ENCODE results near the gene POLR3B. TPM values are rescaled to one million over a fixed set of nuclear protein-coding genes. Genes with fewer than 3 reads are reported as not detected.

The POLR3B gene
- polyA plus RNA-seq, 1 donor (not counting 4 experiments of a cell fraction or from before 2014, with no cell fraction given) = 13.9 TPM

GRCh38 chr12:106360400-106360994 is 2.9 kb downstream of the POLR3B start:
- dilution Hi-C loops (cut with MboI; ENCODE audit: extremely low pct_ligation_motif_present, low sequenced_read_pairs) = no loop called here
- FAIRE-seq (no peak), DNase-seq (ENCODE audit: low read depth, low spot score) (no peak)
- H3K4me1 ChIP-seq (ENCODE audit: control insufficient read depth, extremely low read depth, insufficient read depth, low read length) = peaks cover 9% of the 10 kb centered on the region
- H3K9me1 ChIP-seq (ENCODE audit: control insufficient read depth, extremely low read depth, insufficient read depth, low read length) = no peaks in the 10 kb centered on the region
- no peak overlapping the region for H3K9ac ChIP-seq (ENCODE audit: control insufficient read depth, extremely low read depth, insufficient read depth, low read length)
- no peak overlapping the region for H3K4me2 ChIP-seq (ENCODE audit: control insufficient read depth, extremely low read depth, insufficient read depth, low read depth, low read length)
- H3K27me3 ChIP-seq (ENCODE audit: control insufficient read depth, extremely low read depth, insufficient read depth, low read length) = no peaks in the 10 kb centered on the region
- H3K79me2 ChIP-seq (ENCODE audit: control insufficient read depth, insufficient read depth, low read length) = peaks cover 47% of the 10 kb centered on the region
- H3K4me3 ChIP-seq (ENCODE audit: control insufficient read depth in 2 of 3, extremely low read depth in 1 of 3, insufficient read depth in 2 of 3, low read depth in 1 of 3, low read length in 3 of 3) = no peak overlapping the region
- TF ChIP-seq EZH2 (IDR thresholded peaks at IDR 0.05; ENCODE audit: low read length) (no peak), CTCF (optimal IDR thresholded peaks at IDR 0.05 in 1 of 3, IDR thresholded peaks at IDR 0.05 in 1 of 3, conservative IDR thresholded peaks at IDR 0.05 in 1 of 3; ENCODE audit: extremely low read depth in 1 of 3, insufficient read depth in 2 of 3, low read length in 3 of 3) (no peak)
- H4K20me1 ChIP-seq (ENCODE audit: control insufficient read depth, extremely low read depth, insufficient read depth, low read length) = no peaks in the 10 kb centered on the region
- H3K36me3 ChIP-seq (ENCODE audit: control insufficient read depth in 2 of 2, extremely low read depth in 1 of 2, insufficient read depth in 2 of 2, low read length in 2 of 2) = no peaks in the 10 kb centered on the region
- no peaks in the 10 kb centered on the region for H3K9me3 ChIP-seq (ENCODE audit: control insufficient read depth, low read depth, low read length)
- no peak overlapping the region for H2AFZ ChIP-seq (ENCODE audit: control insufficient read depth, low read length)
- no peak overlapping the region for H3K27ac ChIP-seq (ENCODE audit: control insufficient read depth, insufficient read depth, low read length)

GRCh38 chr12:106362971-106363370 is 5.4 kb downstream of the POLR3B start:
- H4K20me1 ChIP-seq (ENCODE audit: control insufficient read depth, extremely low read depth, insufficient read depth, low read length) = no peaks in the 10 kb centered on the region
- DNase-seq (ENCODE audit: low read depth, low spot score) (no peak), FAIRE-seq (no peak)
- H3K27me3 ChIP-seq (ENCODE audit: control insufficient read depth, extremely low read depth, insufficient read depth, low read length) = no peaks in the 10 kb centered on the region
- H3K9ac ChIP-seq (ENCODE audit: control insufficient read depth, extremely low read depth, insufficient read depth, low read length) = no peak overlapping the region
- H3K9me1 ChIP-seq (ENCODE audit: control insufficient read depth, extremely low read depth, insufficient read depth, low read length) = no peaks in the 10 kb centered on the region
- H3K9me3 ChIP-seq (ENCODE audit: control insufficient read depth, low read depth, low read length) = no peaks in the 10 kb centered on the region
- H2AFZ ChIP-seq (ENCODE audit: control insufficient read depth, low read length) = no peak overlapping the region
- H3K27ac ChIP-seq (ENCODE audit: control insufficient read depth, insufficient read depth, low read length) = no peak overlapping the region
- H3K4me3 ChIP-seq (ENCODE audit: control insufficient read depth in 2 of 3, extremely low read depth in 1 of 3, insufficient read depth in 2 of 3, low read depth in 1 of 3, low read length in 3 of 3) = no peak overlapping the region
- peaks cover 4% of the 10 kb centered on the region for H3K4me1 ChIP-seq (ENCODE audit: control insufficient read depth, extremely low read depth, insufficient read depth, low read length)
- TF ChIP-seq EZH2 (IDR thresholded peaks at IDR 0.05; ENCODE audit: low read length) = no peak
- TF ChIP-seq CTCF (optimal IDR thresholded peaks at IDR 0.05 in 1 of 3, IDR thresholded peaks at IDR 0.05 in 1 of 3, conservative IDR thresholded peaks at IDR 0.05 in 1 of 3; ENCODE audit: extremely low read depth in 1 of 3, insufficient read depth in 2 of 3, low read length in 3 of 3) = no peak
- H3K79me2 ChIP-seq (ENCODE audit: control insufficient read depth, insufficient read depth, low read length) = peaks cover 47% of the 10 kb centered on the region
- dilution Hi-C loops (cut with MboI; ENCODE audit: extremely low pct_ligation_motif_present, low sequenced_read_pairs) = no loop called here
- H3K36me3 ChIP-seq (ENCODE audit: control insufficient read depth in 2 of 2, extremely low read depth in 1 of 2, insufficient read depth in 2 of 2, low read length in 2 of 2) = peaks cover 0 to 1% of the 10 kb centered on the region in 2 experiments
- no peak overlapping the region for H3K4me2 ChIP-seq (ENCODE audit: control insufficient read depth, extremely low read depth, insufficient read depth, low read depth, low read length)

Measured in keratinocyte (primary cell).